C4-2B (cell line): Measurements from ENCODE around the gene TELO2.

Source experiments
- CTCF ChIP-seq: fragments of 450-650 bp; conservative IDR thresholded peaks from 2 replicates; pipeline ENCODE4 v1.5.1; 2017; ENCODE audit warnings: mild to moderate bottlenecking
- ZFX ChIP-seq: fragments of 450-650 bp; IDR thresholded peaks from 2 replicates; pipeline ENCODE4 v1.6.1; 2017

GRCh38 chr16:1445518-1446203 is 47.5 kb upstream of the TELO2 start:
- TF ChIP-seq CTCF (no peak), ZFX (no peak)
